ENCODE results near the gene TOMM6. TPM values are rescaled to one million over a fixed set of nuclear protein-coding genes. Genes with fewer than 3 reads are reported as not detected.

Gene TOMM6
- total RNA-seq, 1 donor from 2014 or later = 105 TPM

DNA sequence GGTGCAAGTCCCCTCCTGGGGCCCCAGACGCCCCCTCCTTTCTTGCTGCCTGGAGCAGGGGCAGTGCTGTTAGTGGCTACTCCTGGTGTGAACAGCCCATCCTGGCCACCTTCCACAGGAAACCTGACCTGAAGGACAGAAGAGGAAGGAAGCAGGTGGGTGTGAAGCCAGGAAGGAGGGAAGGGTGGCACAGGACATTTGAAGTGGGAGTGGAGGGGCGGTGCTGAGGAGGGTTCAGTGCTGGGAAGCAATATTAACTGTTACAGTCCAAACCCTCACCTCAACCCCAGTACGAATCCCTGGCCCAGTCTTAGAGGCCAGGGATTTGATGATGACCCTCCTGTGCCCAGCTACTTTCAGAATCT lies 6.1 kb upstream of the TOMM6 start:
- no peak for DNase-seq (ENCODE audit: extremely low spot score in 2 of 2)
- Histone ChIP-seq H3K4me3 (peak overlapping the region; percentile 83 to 89), H3K27me3 (no peaks in the 10 kb centered on the region), H3K9me3 (no peaks in the 10 kb centered on the region), H3K4me1 (peaks cover 49% of the 10 kb centered on the region), H3K27ac (peak overlapping the region; percentile 94), H3K36me3 (peaks cover 0 to 8% of the 10 kb centered on the region in 2 donors)
- intact Hi-C loops (cut with DNase I) = loop anchor here (2.0 kb wide), 1 partner anchor 263 kb away; no protein-coding TSS in a partner anchor
- TF ChIP-seq, protein P1, sequence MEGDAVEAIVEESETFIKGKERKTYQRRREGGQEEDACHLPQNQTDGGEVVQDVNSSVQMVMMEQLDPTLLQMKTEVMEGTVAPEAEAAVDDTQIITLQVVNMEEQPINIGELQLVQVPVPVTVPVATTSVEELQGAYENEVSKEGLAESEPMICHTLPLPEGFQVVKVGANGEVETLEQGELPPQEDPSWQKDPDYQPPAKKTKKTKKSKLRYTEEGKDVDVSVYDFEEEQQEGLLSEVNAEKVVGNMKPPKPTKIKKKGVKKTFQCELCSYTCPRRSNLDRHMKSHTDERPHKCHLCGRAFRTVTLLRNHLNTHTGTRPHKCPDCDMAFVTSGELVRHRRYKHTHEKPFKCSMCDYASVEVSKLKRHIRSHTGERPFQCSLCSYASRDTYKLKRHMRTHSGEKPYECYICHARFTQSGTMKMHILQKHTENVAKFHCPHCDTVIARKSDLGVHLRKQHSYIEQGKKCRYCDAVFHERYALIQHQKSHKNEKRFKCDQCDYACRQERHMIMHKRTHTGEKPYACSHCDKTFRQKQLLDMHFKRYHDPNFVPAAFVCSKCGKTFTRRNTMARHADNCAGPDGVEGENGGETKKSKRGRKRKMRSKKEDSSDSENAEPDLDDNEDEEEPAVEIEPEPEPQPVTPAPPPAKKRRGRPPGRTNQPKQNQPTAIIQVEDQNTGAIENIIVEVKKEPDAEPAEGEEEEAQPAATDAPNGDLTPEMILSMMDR (IDR thresholded peaks at IDR 0.05) = no peak
- TF ChIP-seq POLR2A (IDR thresholded peaks at IDR 0.05) (no peak), POLR2AphosphoS5 (IDR thresholded peaks at IDR 0.05; ENCODE audit: insufficient read depth in 1 of 2, low read depth in 1 of 2) (no peak)

DNA sequence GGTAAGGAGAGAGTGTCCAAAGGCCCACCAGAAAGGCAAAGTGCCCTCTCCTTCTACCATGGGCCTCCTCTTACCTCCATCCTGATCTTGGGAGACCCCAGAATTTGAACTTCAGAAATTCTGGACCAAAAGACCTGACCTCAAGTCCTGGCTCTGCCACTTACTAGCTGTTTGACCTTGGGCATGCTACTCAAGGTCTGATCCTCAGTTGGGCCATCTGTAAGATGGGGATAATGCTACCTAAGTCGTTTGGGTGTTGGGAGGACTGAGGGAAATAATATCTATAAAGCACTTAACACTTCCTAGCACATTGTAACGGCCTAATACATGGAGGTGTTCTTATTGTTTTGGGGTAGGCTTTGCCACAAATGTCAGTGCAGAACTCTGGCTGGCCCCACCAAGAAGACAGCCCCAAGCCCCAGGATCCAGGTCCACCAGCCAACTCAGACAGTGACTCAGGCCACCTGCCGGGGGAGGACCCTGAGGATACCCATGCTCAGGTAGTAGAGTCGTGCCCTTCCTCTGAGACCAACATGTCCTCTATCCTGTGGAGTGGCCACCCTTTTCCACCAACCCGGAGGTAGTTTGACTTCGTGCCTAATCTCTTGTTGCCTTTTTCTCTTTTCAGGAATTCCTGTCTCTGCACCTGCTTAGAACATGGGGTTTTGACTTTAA lies 4.3 kb upstream of the TOMM6 start:
- TF ChIP-seq POLR2A (IDR thresholded peaks at IDR 0.05) (no peak), POLR2AphosphoS5 (IDR thresholded peaks at IDR 0.05; ENCODE audit: insufficient read depth in 1 of 2, low read depth in 1 of 2) (no peak)
- TF ChIP-seq, protein P1 (IDR thresholded peaks at IDR 0.05) = no peak
- Histone ChIP-seq H3K27me3 (no peaks in the 10 kb centered on the region), H3K9me3 (no peaks in the 10 kb centered on the region), H3K36me3 (no peaks in the 10 kb centered on the region), H3K4me3 (no peak overlapping the region), H3K27ac (no peak overlapping the region), H3K4me1 (peaks cover 60% of the 10 kb centered on the region)
- DNase-seq (ENCODE audit: extremely low spot score in 2 of 2) = no peak
- intact Hi-C loops (cut with DNase I) = no loop called here

DNA sequence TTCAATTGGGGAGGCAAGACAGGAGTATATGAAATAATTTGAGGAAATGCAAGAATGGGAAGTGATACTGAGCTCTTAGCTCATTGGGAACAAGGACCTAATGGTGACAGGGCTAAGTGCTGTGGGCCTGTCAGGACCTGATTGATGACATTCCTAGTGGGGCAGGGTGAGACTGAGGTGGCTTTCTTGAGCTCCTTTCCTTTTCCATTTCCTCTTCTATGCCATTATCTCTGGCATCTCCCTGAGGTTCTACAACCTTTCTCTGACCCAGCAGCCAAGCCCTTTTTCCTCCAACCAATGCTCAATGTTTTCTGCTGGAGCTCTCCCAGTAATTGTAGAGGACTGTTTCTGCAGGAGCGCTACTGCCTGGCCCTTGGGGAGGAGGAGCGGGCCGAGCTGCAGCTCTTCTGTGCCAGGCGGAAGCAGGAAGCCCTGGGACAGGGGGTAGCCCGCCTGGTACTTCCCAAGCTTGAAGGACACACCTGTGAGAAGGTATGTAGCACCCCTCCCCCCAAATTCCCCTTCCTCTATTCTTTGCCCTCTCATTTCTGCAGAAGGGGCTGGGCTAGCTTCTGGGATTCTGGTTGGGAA lies 2.8 kb upstream of the TOMM6 start:
- no peak overlapping the region for H3K4me3 ChIP-seq
- no peak for DNase-seq (ENCODE audit: extremely low spot score in 2 of 2)
- peaks cover 0 to 7% of the 10 kb centered on the region in 2 donors for H3K36me3 ChIP-seq
- no peak overlapping the region for H3K27ac ChIP-seq
- peak in 1 of 2 donors; percentile 44 for TF ChIP-seq POLR2AphosphoS5 (IDR thresholded peaks at IDR 0.05; ENCODE audit: insufficient read depth in 1 of 2, low read depth in 1 of 2)
- TF ChIP-seq, protein P1 (IDR thresholded peaks at IDR 0.05) = no peak
- peaks cover 66% of the 10 kb centered on the region for H3K4me1 ChIP-seq
- H3K27me3 ChIP-seq = no peaks in the 10 kb centered on the region
- H3K9me3 ChIP-seq = no peaks in the 10 kb centered on the region
- intact Hi-C loops (cut with DNase I) = no loop called here

DNA sequence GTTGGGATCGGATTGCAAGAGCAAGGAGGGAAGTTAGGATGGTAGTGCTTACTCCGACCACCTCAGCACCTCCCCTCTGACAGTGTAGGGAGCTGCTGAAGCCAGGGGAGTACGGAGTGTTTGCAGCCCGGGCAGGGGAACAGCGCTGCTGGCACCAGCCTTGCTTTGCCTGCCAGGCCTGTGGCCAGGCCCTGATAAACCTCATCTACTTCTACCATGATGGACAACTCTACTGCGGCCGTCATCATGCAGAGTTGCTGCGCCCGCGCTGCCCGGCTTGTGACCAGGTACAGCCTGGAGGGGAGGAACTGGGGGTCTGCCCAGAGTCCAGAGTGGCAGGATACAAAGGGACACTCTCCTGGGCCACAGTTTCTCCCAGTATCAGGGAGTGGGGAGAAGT lies 2.2 kb upstream of the TOMM6 start:
- Histone ChIP-seq H3K27ac (peak overlapping the region; percentile 15), H3K4me1 (peaks cover 67% of the 10 kb centered on the region), H3K36me3 (peaks cover 0 to 13% of the 10 kb centered on the region in 2 donors), H3K4me3 (peak overlapping the region in 1 of 2 donors; percentile 84), H3K9me3 (no peaks in the 10 kb centered on the region), H3K27me3 (no peaks in the 10 kb centered on the region)
- no peak for DNase-seq (ENCODE audit: extremely low spot score in 2 of 2)
- intact Hi-C loops (cut with DNase I) = no loop called here
- TF ChIP-seq, protein P1 (IDR thresholded peaks at IDR 0.05) = no peak
- TF ChIP-seq POLR2A (IDR thresholded peaks at IDR 0.05) (no peak), POLR2AphosphoS5 (IDR thresholded peaks at IDR 0.05; ENCODE audit: insufficient read depth in 1 of 2, low read depth in 1 of 2) (no peak)
